Heart right ventricle (tissue), 16 donors: Measurements from ENCODE around the gene UGT3A2. TPM values are rescaled to one million over a fixed set of nuclear protein-coding genes. Genes with fewer than 3 reads are reported as not detected.

Source experiments
- ATAC-seq, 8 donors: fragments of 200-7000 bp; cut with Tn5 transposase; one replicate each; pipeline ENCODE4 v1.9.1; 2020; ENCODE audit warnings: mild to moderate bottlenecking in 8 of 8, moderate library complexity in 8 of 8, moderate number of reproducible peaks in 1 of 8
- DNase-seq, 2 donors: peaks; one replicate each; pipeline ENCODE4 v3.0.0-alpha.2; 2020
- H3K27ac ChIP-seq, 10 donors: fragments of 200-600 bp; sonication (generic) in 2 of 10; one replicate each; pipeline versions ENCODE4 v1.5.0 to v1.8.0; 2020 to 2022; ENCODE audit warnings: mild to moderate bottlenecking in 3 of 10
- H3K27me3 ChIP-seq, 7 donors: fragments of 200-600 bp; one replicate each; pipeline ENCODE4 v1.8.0; 2021 to 2022; ENCODE audit warnings: mild to moderate bottlenecking in 2 of 7
- H3K36me3 ChIP-seq, 9 donors: fragments of 200-600 bp; sonication (generic) in 1 of 9; one replicate each; pipeline versions ENCODE4 v1.5.0 to v1.8.0; 2020 to 2022; ENCODE audit warnings: mild to moderate bottlenecking in 2 of 9
- H3K4me1 ChIP-seq, 9 donors: fragments of 200-600 bp; sonication (generic) in 1 of 9; one replicate each; pipeline versions ENCODE4 v1.5.0 to v1.8.0; 2020 to 2022; ENCODE audit warnings: mild to moderate bottlenecking in 4 of 9
- H3K4me3 ChIP-seq, 10 donors: fragments of 200-600 bp; sonication (generic) in 2 of 10; one replicate each; pipeline versions ENCODE4 v1.5.0 to v1.8.0; 2020 to 2022; ENCODE audit warnings: mild to moderate bottlenecking in 7 of 10, moderate library complexity in 2 of 10
- H3K9me3 ChIP-seq, 11 donors: fragments of 200-600 bp in 10 of 11; sonication (generic) in 2 of 11; one replicate each; pipeline versions ENCODE4 v1.5.0 to v1.8.0; 2013 to 2022; ENCODE audit warnings: mild to moderate bottlenecking in 2 of 11, control low read depth in 1 of 11, moderate library complexity in 1 of 11
- CTCF ChIP-seq, 9 donors: fragments of 200-600 bp; sonication (generic) in 2 of 9; IDR thresholded peaks; one replicate each; pipeline versions ENCODE4 v1.5.0 to v1.8.0; 2021 to 2022; ENCODE audit warnings: antibody characterized with exemption in 9 of 9, mild to moderate bottlenecking in 5 of 9, moderate library complexity in 1 of 9
- WGBS, 2 donors: extraction: QIAGEN DNeasy Blood & Tissue Kit; methylation state at CpG; one replicate each; pipeline ENCODE4 v1.1.7; 2013; ENCODE audit warnings: inconsistent platforms in 1 of 2; 5-methylcytosine and 5-hydroxymethylcytosine counted together
- intact Hi-C, 10 donors: fragments of 100-400 bp; cut with DNase I; formaldehyde crosslinking; loops; one replicate each; pipeline versions ENCODE4 v1.11.1 to v1.14.2; 2022
- polyA plus RNA-seq, 2 donors: library from polyadenylated mRNA; stranded (reverse); fragments of 200-250 nt; gene quantifications; one replicate each; pipeline ENCODE4 v1.2.3, GENCODE V29; 2013
- total RNA-seq, 10 donors: library from RNA; stranded (reverse); fragmentation: NEBNext Ultra II Directional in 3 of 10; extraction: Animal tissue kit (Norgen Biotek cat#: 25700) in 3 of 10; gene quantifications; one replicate each; pipeline versions ENCODE4 v1.2.1 to v1.2.4, GENCODE V29; 2021 to 2023
- donor health status: Arrhythmogenic right ventricular cardiomyopathy.
- donor health status: ischemic (EF 13 %, LVEDD 7.1; RV severe dilation, severe dysfunction).
- donor health status: healthy with polysubstance abuse.
- donor health status: DM: no; HTN: yes; CAD: no.
- donor health status: DM: no; HTN: no; CAD: no.
- donor health status: ischemic (EF 25% LVEDD 6.9; RV normal size, moderate dysfunction).
- donor health status: ischemic (EF 25% LVEDD 5.7; RV mildly dilated, moderate dysfunction).
- donor health status: healthy.
- donor health status: DM: yes; HTN: yes; CAD: no.
- donor health status: Ischemic cardiomyopathy.
- donor health status: ischemic (EF 35%, LVEDD 5.7; RV mildly dilated, moderate dysfunction).
- donor health status: nonischemic (EF 11% LVEDD 7.7; RV severe dilation, severe dysfunction).
- donor health status: DM: yes; HTN: yes; CAD: no.
- donor health status: PGD.
- donor health status: ischemic (EF 29% LVEDD 5.4; RV normal size, mild dysfunction).
- donor health status: nonischemic (EF 23%, LVEDD 6.1; RV moderate dilation, normal function).

UGT3A2 gene
- total and polyA plus RNA-seq, 12 donors = not detected

- no peak overlapping the region for H3K27ac ChIP-seq
These were observed 33.2 kb downstream of the UGT3A2 start for GRCh38 chr5:36033486-36033885.

GRCh38 chr5:36033047-36033446 is 33.6 kb downstream of the UGT3A2 start:
- ATAC-seq (no peak), DNase-seq (no peak)
- Histone ChIP-seq H3K27me3 (peaks cover 0 to 5% (median 0%) of the 10 kb centered on the region in 7 donors), H3K36me3 (no peaks in the 10 kb centered on the region), H3K9me3 (no peaks in the 10 kb centered on the region), H3K4me1 (no peaks in the 10 kb centered on the region), H3K4me3 (no peak overlapping the region), H3K27ac (no peak overlapping the region)
- no peak for TF ChIP-seq CTCF (IDR thresholded peaks at IDR 0.05)
- intact Hi-C loops = no loop called here

More at GRCh38 chr5:36033486-36033885, 33.2 kb downstream of the UGT3A2 start:
- no peaks in the 10 kb centered on the region for H3K36me3 ChIP-seq
- H3K27me3 ChIP-seq = peaks cover 0 to 5% (median 0%) of the 10 kb centered on the region in 7 donors
- H3K4me3 ChIP-seq = no peak overlapping the region
- intact Hi-C loops = no loop called here
- whole genome bisulfite sequencing, 2 donors = 55 to 65% methylated on average over 1 of the region's 1 CpG
- H3K9me3 ChIP-seq = no peaks in the 10 kb centered on the region
- DNase-seq (no peak), ATAC-seq (no peak)
- no peaks in the 10 kb centered on the region for H3K4me1 ChIP-seq
- no peak for TF ChIP-seq CTCF (IDR thresholded peaks at IDR 0.05)

GRCh38 chr5:36031223-36031622 is 35.5 kb downstream of the UGT3A2 start:
- Histone ChIP-seq H3K27ac (no peak overlapping the region), H3K4me3 (no peak overlapping the region), H3K9me3 (peaks cover 0 to 4% (median 0%) of the 10 kb centered on the region in 11 donors), H3K4me1 (no peaks in the 10 kb centered on the region), H3K27me3 (peaks cover 0 to 5% (median 0%) of the 10 kb centered on the region in 7 donors), H3K36me3 (no peaks in the 10 kb centered on the region)
- no peak for ATAC-seq
- 71 to 80% methylated on average over 6 of the region's 6 CpGs for WGBS, 2 donors
- DNase-seq = no peak
- intact Hi-C loops = no loop called here
- no peak for TF ChIP-seq CTCF (IDR thresholded peaks at IDR 0.05)

- Histone ChIP-seq H3K27me3 (peaks cover 0 to 5% (median 0%) of the 10 kb centered on the region in 7 donors), H3K4me3 (no peak overlapping the region), H3K36me3 (no peaks in the 10 kb centered on the region), H3K27ac (no peak overlapping the region), H3K4me1 (no peaks in the 10 kb centered on the region), H3K9me3 (peaks cover 0 to 9% (median 0%) of the 10 kb centered on the region in 11 donors)
- TF ChIP-seq CTCF (IDR thresholded peaks at IDR 0.05) = no peak
- intact Hi-C loops = no loop called here
- DNase-seq (no peak), ATAC-seq (no peak)
- 78 to 93% methylated on average over 1 of the region's 1 CpG for WGBS, 2 donors
These were observed 36.8 kb downstream of the UGT3A2 start for GRCh38 chr5:36029914-36030313.
